SKM-1 (cell line): Measurements from ENCODE around the gene ATAD1.
A peak's percentile ranks its signal among the peaks of the same experiment; 100 is the strongest.
"Not testable (repeated sequence)": the region's sequence is repeated elsewhere in the genome, so short reads cannot be mapped to it uniquely, and the experiment has no call there.

Experiments used
- DNase-seq: peaks from one replicate; lab custom pipeline; 2025; ENCODE audit not compliant: unreplicated experiment; lab: John Stamatoyannopoulos, UW

The ATAD1 gene

GRCh38 chr10:87803831-87804230 is 14.2 kb downstream of the ATAD1 start:
- DNase-seq, result no peak

- no peak for DNase-seq
These were observed 14.7 kb downstream of the ATAD1 start for GRCh38 chr10:87803328-87803727.

DNA sequence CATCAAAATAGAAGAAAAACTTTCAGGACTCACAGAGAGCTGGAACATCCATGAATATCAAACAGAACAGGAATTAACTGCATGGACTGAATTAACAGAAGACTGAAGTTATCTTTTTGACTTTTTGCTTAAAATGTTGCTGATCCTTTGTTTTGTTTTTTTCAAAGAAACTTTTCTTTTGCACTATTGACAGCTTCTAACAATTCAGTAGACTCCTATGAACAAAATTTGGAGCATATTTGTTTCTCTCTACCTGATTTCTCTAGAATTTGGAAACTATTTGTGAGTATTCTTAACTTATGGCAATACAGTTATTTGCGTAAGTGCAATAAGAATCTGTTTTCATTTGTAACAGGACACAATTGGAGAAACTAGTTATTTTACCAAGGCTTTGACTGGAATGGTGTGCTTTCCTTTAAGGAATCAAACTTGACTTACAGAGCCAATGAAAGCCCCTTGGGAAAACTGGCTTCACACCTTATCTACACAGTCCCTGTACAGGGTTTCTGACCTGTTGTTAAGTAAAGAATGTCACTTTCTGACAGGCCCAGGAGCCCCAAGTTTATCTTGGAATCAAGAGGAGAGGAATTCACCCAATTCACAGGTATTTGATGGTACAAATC is 16.1 kb downstream of the ATAD1 start:
- not testable (repeated sequence) for DNase-seq

DNA sequence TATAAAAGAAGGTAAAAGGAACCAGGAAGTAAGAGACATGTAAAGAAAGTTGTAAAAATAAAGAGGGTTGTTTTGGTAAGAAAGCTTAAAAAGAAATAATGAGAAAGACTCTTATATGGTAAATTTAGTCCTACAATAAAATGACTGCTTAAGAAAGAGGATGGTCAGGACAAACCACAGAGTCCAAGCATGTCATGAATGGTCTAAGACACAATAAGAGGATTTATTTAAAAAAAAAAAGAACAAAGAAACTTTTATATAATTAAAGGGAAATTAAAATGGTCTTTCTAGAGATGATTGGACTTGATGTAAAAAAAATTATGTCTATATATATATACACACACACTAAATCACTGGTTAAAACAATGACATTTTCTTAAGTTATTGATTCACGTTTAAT is 18.2 kb downstream of the ATAD1 start:
- no peak for DNase-seq

- DNase-seq, result no peak
These were observed 19.9 kb downstream of the ATAD1 start for GRCh38 chr10:87798082-87798481.

- no peak for DNase-seq
These were observed 23.7 kb downstream of the ATAD1 start for GRCh38 chr10:87794285-87794684.

- no peak for DNase-seq
These were observed 27.8 kb downstream of the ATAD1 start for GRCh38 chr10:87790185-87790584.

DNA sequence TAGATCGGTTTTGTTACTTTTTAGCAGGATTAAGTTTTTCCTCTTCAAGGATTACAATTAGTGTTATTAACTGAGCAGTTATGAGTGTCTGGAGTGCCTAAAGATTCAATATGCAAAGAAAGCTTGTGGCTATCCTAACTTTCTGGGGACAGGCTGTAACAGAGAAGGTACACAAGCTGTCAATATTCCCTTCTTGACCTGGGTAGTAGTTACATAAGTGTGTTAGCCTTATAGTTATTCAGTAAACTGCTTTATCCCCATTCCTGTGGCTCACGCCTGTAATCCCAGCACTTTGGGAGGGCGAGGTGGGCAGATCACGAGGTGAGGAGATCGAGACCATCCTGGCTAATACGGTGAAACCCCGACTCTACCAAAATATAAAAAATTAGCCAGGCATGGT is 31.6 kb downstream of the ATAD1 start:
- no peak for DNase-seq

- DNase-seq, result no peak
These were observed 35.3 kb downstream of the ATAD1 start for GRCh38 chr10:87782721-87783120.

DNA sequence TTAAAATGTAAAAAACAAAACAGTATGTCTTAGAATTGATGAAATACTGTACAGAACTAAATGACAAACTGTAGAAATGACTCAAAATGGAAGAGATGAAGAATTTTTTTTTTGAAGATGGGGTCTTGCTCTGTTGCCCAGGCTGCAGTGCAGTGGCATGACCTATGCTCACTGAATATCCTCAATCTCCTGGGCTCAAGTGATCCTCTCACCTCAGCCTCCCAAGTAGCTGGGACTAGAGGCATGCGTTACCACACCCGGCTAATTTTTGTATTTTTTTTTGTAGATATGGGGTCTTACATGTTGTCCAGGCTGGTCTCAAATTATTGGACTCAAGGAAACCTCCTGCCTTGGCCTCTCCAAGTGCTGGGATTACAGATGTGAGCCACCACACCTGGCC is 36.5 kb downstream of the ATAD1 start:
- DNase-seq, result no peak

GRCh38 chr10:87776328-87776727 is 41.7 kb downstream of the ATAD1 start:
- DNase-seq, result no peak

DNA sequence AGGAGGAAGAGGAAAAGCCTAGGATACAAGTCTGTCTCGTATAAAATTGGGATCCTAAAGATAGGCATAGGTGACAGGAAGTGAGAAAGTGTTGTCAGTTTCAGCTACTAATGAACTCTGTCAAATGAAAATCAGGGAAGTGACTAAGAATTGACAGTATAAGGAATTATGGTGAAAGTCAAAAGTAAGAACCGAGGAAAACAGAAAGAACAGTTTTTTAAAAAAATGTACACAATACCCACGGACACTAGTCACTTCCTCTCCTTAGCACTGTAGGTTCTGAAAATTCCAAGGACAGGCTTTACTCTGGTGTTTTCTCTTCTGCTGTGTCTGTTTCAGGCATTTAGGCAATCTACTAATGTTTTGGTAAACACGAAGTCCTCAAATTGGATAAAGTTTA is 42.3 kb downstream of the ATAD1 start:
- no peak for DNase-seq

DNA sequence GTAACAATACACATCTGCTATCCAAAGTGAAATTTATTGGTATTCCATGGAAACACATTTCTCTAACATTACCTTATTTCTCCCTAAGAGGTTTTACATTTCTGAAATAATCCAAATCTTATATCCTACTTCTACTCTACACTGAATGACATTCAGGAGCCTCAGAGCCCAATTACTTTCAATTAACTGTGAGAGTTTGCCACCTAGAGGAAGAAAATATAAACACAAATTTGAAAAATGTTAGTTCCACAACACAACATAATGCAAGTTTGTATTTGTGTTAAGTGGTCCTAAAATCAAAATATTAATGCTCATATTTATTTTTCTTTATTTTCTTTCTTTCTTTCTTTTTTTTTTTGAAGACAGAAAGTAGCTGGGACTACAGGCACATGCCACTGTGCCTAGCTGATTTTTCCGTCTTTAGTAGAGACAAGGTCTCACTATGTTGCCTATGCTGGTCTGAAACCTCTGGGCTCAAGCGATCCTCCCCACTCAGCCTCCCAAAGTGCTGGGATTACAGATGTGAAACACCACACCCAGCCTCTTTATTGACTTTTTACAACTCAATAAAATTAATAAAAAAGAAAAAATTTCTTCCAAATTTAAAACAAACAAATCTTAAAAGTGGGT is 46.0 kb downstream of the ATAD1 start:
- DNase-seq, result peak; percentile 21

GRCh38 chr10:87767253-87767652 is 50.8 kb downstream of the ATAD1 start:
- DNase-seq, result no peak

GRCh38 chr10:87765666-87766376 is 52.2 kb downstream of the ATAD1 start:
- DNase-seq, result no peak

- no peak for DNase-seq
These were observed 53.7 kb downstream of the ATAD1 start for GRCh38 chr10:87764072-87764934.

- no peak for DNase-seq
These were observed 54.8 kb downstream of the ATAD1 start for GRCh38 chr10:87763086-87763861.

GRCh38 chr10:87761892-87762291 is 56.1 kb downstream of the ATAD1 start:
- DNase-seq, result no peak

- no peak for DNase-seq
These were observed 56.9 kb downstream of the ATAD1 start for GRCh38 chr10:87761153-87761552.

DNA sequence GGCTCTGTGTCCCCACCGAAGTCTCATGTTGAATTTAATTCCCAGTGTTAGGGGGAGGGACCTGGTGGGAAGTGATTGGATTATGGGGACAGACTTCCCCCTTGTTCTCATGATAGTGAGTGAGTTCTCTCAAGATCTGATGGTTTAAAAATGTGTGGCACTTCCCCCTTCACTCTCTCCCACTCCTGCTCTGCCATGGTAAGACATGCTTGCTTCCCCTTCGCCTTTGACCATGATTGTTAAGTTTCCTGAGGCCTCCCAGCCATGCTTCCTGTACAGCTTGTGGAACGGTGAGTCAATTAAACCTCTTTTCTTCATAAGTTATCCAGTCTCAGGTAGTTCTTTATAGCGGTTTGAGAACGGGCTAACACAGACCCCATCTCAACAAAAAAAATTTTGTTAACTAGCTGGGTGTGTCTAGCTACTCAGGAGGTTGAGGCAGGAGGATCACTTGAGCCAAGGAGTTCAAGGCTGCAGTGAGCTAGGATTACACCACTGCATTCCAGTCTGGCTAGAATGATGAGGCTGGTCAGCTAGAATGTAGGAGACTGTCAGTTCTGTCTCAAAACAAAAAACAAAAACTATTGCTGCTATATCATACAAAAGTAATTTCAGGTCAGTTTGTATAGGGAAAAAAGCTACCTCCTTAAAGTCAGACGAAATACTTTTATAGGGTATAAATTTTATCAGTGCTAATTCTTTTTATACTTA is 57.7 kb downstream of the ATAD1 start:
- peak; percentile 62 for DNase-seq
